Measurements from ENCODE around the gene CNST. TPM values are rescaled to one million over a fixed set of nuclear protein-coding genes. Genes with fewer than 3 reads are reported as not detected.
A peak's percentile ranks its signal among the peaks of the same experiment; 100 is the strongest.

CNST gene
- total RNA-seq, 2 experiments from 2014 or later = 14.6 to 25.1 TPM

DNA sequence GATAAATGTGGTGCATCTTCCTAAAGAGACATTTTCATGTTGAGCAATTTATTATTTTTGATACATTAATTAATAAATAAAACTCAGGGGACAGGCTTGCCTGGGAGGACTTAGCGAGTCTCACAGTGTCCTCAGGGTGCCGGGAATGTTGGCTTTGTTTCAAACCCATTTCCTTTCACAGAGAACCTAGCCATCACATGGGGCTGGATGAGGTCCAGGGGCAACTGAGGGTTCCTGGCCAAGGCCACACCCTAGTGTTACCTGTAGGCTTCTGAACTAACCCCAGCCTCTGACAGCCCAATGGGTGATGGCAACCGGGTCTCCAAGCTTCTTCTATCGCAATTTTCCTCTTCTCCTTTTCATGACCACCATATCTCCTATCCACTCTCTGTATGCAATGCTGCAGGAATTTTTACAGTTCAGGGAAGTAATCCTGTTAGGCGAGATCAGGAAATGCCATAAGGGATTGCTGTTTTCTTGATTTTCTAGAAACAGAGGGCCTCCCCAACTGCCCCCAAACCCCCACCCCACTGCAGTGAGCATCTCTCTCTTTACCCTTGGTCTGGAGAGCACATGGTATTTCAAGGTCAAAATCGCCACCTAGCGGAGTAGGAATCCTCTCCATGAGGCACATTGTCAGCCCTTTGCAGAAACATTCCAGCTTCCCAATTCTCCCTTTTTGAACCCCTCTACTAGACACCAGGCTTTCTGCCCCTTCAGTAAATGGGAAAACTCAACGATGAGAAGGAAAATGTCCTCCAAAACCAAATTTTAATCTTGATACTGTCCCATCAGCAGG lies 37.1 kb upstream of the CNST start:
- Histone ChIP-seq H3K79me2 (ENCODE audit: insufficient read depth, low read depth, low read length) (no peaks in the 10 kb centered on the region), H4K20me1 (ENCODE audit: insufficient read depth, low read length) (no peaks in the 10 kb centered on the region), H3K4me1 (ENCODE audit: insufficient read depth, low read length, poor library complexity, severe bottlenecking) (peaks cover 11% of the 10 kb centered on the region), H3K27ac (ENCODE audit: low read depth, low read length, poor library complexity, severe bottlenecking) (no peak overlapping the region), H3K36me3 (ENCODE audit: insufficient read depth, low read length) (no peaks in the 10 kb centered on the region), H3K4me3 (ENCODE audit: low read depth, low read length, poor library complexity, severe bottlenecking) (no peak overlapping the region), H3K9me2 (ENCODE audit: insufficient read depth, low read length) (no peaks in the 10 kb centered on the region), H3K4me2 (ENCODE audit: low read length) (no peak overlapping the region), H3K9me3 (ENCODE audit: low read length) (no peaks in the 10 kb centered on the region), H2AFZ (ENCODE audit: low read length) (no peak overlapping the region)
- no peak for DNase-seq (ENCODE audit: low spot score)
- POLR2A ChIA-PET = interaction anchor here (0.5 kb wide), 1 partner anchor 31 kb away, joined by 4 read pairs; no protein-coding TSS in a partner anchor
- intact Hi-C loops (cut with micrococcal nuclease; ENCODE audit: unreplicated experiment) = no loop called here
- CTCF ChIA-PET (ENCODE audit: unreplicated experiment) = no interaction called here
- TF ChIP-seq, protein P1, sequence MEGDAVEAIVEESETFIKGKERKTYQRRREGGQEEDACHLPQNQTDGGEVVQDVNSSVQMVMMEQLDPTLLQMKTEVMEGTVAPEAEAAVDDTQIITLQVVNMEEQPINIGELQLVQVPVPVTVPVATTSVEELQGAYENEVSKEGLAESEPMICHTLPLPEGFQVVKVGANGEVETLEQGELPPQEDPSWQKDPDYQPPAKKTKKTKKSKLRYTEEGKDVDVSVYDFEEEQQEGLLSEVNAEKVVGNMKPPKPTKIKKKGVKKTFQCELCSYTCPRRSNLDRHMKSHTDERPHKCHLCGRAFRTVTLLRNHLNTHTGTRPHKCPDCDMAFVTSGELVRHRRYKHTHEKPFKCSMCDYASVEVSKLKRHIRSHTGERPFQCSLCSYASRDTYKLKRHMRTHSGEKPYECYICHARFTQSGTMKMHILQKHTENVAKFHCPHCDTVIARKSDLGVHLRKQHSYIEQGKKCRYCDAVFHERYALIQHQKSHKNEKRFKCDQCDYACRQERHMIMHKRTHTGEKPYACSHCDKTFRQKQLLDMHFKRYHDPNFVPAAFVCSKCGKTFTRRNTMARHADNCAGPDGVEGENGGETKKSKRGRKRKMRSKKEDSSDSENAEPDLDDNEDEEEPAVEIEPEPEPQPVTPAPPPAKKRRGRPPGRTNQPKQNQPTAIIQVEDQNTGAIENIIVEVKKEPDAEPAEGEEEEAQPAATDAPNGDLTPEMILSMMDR (conservative IDR thresholded peaks at IDR 0.05; ENCODE audit: low read length) = no peak
- no peak for TF ChIP-seq EZH2phosphoT487 (IDR thresholded peaks at IDR 0.05; ENCODE audit: borderline replicate concordance, low read depth, low read length)
- no TSS peak for BruUV-seq (replicated peaks)

DNA sequence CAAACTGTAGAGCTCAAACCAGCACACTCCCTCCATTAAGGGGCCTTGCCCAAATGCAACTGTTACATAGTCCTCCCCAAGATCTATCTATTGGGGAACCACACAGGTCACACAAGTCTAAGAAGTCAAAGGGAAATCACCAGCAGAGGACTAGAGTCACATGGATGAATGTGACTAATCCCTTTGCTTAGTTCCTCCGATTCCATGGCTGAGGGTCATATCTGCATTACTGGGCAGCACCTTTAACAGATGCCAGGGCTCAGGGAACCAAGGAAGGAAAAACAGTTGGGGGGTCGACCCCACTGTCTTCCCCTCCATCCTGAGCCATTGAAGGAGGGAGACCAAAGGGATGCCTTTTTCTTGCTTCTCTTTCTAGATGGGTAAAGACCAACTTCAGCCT lies 35.8 kb upstream of the CNST start:
- Histone ChIP-seq H3K4me1 (ENCODE audit: insufficient read depth, low read length, poor library complexity, severe bottlenecking) (peaks cover 11% of the 10 kb centered on the region), H3K9me3 (ENCODE audit: low read length) (no peaks in the 10 kb centered on the region), H4K20me1 (ENCODE audit: insufficient read depth, low read length) (no peaks in the 10 kb centered on the region), H3K36me3 (ENCODE audit: insufficient read depth, low read length) (no peaks in the 10 kb centered on the region), H3K4me2 (ENCODE audit: low read length) (no peak overlapping the region), H3K9me2 (ENCODE audit: insufficient read depth, low read length) (no peaks in the 10 kb centered on the region), H2AFZ (ENCODE audit: low read length) (no peak overlapping the region), H3K4me3 (ENCODE audit: low read depth, low read length, poor library complexity, severe bottlenecking) (no peak overlapping the region), H3K79me2 (ENCODE audit: insufficient read depth, low read depth, low read length) (no peaks in the 10 kb centered on the region), H3K27ac (ENCODE audit: low read depth, low read length, poor library complexity, severe bottlenecking) (no peak overlapping the region)
- ChIA-PET CTCF (ENCODE audit: unreplicated experiment) (no interaction called here), POLR2A (interaction anchor here (0.9 to 1.0 kb wide), 2 partner anchors 13 to 26 kb away, joined by 4 to 5 read pairs; no protein-coding TSS in a partner anchor)
- TF ChIP-seq, protein P1 (conservative IDR thresholded peaks at IDR 0.05; ENCODE audit: low read length) = no peak
- TF ChIP-seq EZH2phosphoT487 (IDR thresholded peaks at IDR 0.05; ENCODE audit: borderline replicate concordance, low read depth, low read length) = no peak
- DNase-seq (ENCODE audit: low spot score) = no peak
- BruUV-seq (replicated peaks) = no TSS peak
- intact Hi-C loops (cut with micrococcal nuclease; ENCODE audit: unreplicated experiment) = no loop called here

DNA sequence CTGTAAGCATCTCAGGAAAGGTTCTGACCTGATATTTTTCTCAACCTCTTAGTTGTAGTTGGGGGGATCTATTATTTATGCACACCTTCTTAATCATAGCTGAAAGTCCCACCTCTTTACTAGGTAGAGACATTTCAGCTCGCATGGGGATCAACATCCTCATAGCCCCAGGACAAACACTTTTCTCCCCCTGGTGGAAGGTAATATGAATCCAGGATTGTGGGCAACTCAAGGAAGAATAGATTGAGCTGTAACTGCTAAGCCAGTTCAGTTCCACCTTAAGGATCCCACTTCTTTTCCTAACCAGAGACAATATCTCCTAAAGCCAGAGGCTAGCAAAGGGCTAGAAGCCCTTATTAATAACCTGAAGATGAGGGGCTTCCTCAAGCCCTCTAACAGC lies 33.7 kb upstream of the CNST start:
- CTCF ChIA-PET (ENCODE audit: unreplicated experiment) = no interaction called here
- intact Hi-C loops (cut with micrococcal nuclease; ENCODE audit: unreplicated experiment) = no loop called here
- peaks cover 5% of the 10 kb centered on the region for H3K4me1 ChIP-seq (ENCODE audit: insufficient read depth, low read length, poor library complexity, severe bottlenecking)
- H3K4me2 ChIP-seq (ENCODE audit: low read length) = no peak overlapping the region
- DNase-seq (ENCODE audit: low spot score) = no peak
- no peaks in the 10 kb centered on the region for H4K20me1 ChIP-seq (ENCODE audit: insufficient read depth, low read length)
- no peaks in the 10 kb centered on the region for H3K79me2 ChIP-seq (ENCODE audit: insufficient read depth, low read depth, low read length)
- BruUV-seq (replicated peaks) = no TSS peak
- no peak overlapping the region for H3K4me3 ChIP-seq (ENCODE audit: low read depth, low read length, poor library complexity, severe bottlenecking)
- POLR2A ChIA-PET = interaction anchor here (0.6 kb wide), 1 partner anchor 117 kb away, joined by 3 read pairs; no protein-coding TSS in a partner anchor
- no peak overlapping the region for H2AFZ ChIP-seq (ENCODE audit: low read length)
- H3K9me3 ChIP-seq (ENCODE audit: low read length) = no peaks in the 10 kb centered on the region
- no peak overlapping the region for H3K27ac ChIP-seq (ENCODE audit: low read depth, low read length, poor library complexity, severe bottlenecking)
- no peaks in the 10 kb centered on the region for H3K9me2 ChIP-seq (ENCODE audit: insufficient read depth, low read length)
- H3K36me3 ChIP-seq (ENCODE audit: insufficient read depth, low read length) = no peaks in the 10 kb centered on the region
- TF ChIP-seq EZH2phosphoT487 (IDR thresholded peaks at IDR 0.05; ENCODE audit: borderline replicate concordance, low read depth, low read length) = no peak
- TF ChIP-seq, protein P1 (conservative IDR thresholded peaks at IDR 0.05; ENCODE audit: low read length) = peak; percentile 31; the same call in 1 of the 2 replicates

Data from OCI-LY7 (cell line).